ENCODE results near the gene HDGFL2. TPM values are rescaled to one million over a fixed set of nuclear protein-coding genes. Genes with fewer than 3 reads are reported as not detected.

The HDGFL2 gene
- total and polyA plus RNA-seq, 10 donors, result 23.2 to 136 (median 28.3) TPM

DNA sequence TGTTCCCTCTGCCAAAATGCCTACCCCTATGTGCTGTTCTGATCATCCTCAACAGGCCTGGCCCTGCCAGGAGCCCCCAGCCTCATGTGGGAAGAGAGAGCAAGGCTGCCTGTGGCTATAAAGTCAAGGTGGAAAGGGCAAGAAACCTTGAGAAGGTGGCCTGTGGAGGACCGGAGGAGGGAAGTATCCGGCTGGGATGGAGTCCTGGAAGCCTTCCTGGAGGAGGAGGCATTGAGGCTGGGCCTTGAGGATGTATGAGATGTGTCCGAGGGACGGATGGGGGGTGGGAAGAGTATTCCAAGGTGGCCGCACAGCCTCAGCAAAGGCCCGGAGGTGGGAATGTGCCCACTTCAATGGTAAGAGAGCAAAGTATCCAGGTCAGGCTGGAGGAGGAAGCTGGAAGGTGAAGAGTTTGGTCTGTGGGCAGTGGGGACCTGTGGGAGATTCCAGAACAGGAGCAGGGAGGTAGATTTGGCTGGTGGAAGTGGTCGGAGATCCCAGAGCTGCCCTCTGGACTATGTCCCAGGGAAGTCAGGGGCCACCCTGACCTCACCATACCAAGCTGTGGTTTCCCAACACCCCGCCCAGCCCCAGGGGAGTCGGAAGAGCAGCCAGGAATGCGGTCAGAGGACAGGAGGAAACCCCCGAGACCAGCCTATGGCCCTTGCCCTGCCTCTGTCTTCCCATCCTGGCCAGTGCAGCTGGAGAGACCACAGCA, 49.2 kb downstream of the HDGFL2 start:
- intact Hi-C loops (cut with DNase I; ENCODE audit: low total_unique reads), result loop anchor here (10.0 kb wide), 1 partner anchor 257 kb away; no protein-coding TSS in a partner anchor
- Histone ChIP-seq H3K36me3 (no peaks in the 10 kb centered on the region), H3K27me3 (replicated peaks in 1 of 7) (peaks cover 0 to 56% (median 0%) of the 10 kb centered on the region in 7 donors), H3K4me3 (no peak overlapping the region), H3K27ac (no peak overlapping the region), H3K9me3 (no peaks in the 10 kb centered on the region), H3K4me1 (peaks cover 0 to 14% (median 2%) of the 10 kb centered on the region in 6 donors)
- no peak for TF ChIP-seq POLR2A (IDR thresholded peaks at IDR 0.05)
- TF ChIP-seq, protein P1, sequence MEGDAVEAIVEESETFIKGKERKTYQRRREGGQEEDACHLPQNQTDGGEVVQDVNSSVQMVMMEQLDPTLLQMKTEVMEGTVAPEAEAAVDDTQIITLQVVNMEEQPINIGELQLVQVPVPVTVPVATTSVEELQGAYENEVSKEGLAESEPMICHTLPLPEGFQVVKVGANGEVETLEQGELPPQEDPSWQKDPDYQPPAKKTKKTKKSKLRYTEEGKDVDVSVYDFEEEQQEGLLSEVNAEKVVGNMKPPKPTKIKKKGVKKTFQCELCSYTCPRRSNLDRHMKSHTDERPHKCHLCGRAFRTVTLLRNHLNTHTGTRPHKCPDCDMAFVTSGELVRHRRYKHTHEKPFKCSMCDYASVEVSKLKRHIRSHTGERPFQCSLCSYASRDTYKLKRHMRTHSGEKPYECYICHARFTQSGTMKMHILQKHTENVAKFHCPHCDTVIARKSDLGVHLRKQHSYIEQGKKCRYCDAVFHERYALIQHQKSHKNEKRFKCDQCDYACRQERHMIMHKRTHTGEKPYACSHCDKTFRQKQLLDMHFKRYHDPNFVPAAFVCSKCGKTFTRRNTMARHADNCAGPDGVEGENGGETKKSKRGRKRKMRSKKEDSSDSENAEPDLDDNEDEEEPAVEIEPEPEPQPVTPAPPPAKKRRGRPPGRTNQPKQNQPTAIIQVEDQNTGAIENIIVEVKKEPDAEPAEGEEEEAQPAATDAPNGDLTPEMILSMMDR (IDR thresholded peaks at IDR 0.05 in 8 of 11, conservative IDR thresholded peaks at IDR 0.05 in 3 of 11), result no peak
- TF ChIP-seq POLR2AphosphoS5 (IDR thresholded peaks at IDR 0.05), result no peak
- WGBS, 5 donors, result 73 to 83% (median 81%) methylated on average over 11 of the region's 11 CpGs
- DNase-seq, result no peak

DNA sequence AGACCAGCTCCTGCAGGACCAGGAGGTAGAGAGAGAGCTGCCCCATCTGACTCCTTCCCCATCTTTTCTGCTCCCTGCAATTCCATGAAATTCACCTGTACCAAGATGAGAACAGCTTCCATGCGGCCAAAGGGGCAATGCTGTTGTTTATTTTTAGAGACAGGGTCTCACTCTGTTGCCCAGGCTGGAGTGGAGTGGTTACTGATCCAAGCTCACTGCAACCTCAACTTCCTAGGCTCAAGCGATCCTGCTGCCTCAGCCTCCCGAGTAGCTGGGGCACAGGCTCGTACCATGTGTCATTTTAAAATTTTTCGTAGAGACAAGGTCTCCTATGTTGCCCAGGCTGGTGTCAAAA, 49.8 kb downstream of the HDGFL2 start:
- H3K36me3 ChIP-seq, result no peaks in the 10 kb centered on the region
- TF ChIP-seq, protein P1 (IDR thresholded peaks at IDR 0.05 in 8 of 11, conservative IDR thresholded peaks at IDR 0.05 in 3 of 11), result no peak
- no peak for TF ChIP-seq POLR2AphosphoS5 (IDR thresholded peaks at IDR 0.05)
- no peak for TF ChIP-seq POLR2A (IDR thresholded peaks at IDR 0.05)
- H3K27ac ChIP-seq, result no peak overlapping the region
- WGBS, 5 donors, result 68 to 92% (median 83%) methylated on average over 5 of the region's 5 CpGs
- intact Hi-C loops (cut with DNase I; ENCODE audit: low total_unique reads), result loop anchor here (10.0 kb wide), 1 partner anchor 257 kb away; no protein-coding TSS in a partner anchor
- no peak for DNase-seq
- peaks cover 0 to 51% (median 0%) of the 10 kb centered on the region in 7 donors for H3K27me3 ChIP-seq (replicated peaks in 1 of 7)
- H3K4me1 ChIP-seq, result peaks cover 0 to 14% (median 2%) of the 10 kb centered on the region in 6 donors
- H3K9me3 ChIP-seq, result no peaks in the 10 kb centered on the region
- H3K4me3 ChIP-seq, result no peak overlapping the region

DNA sequence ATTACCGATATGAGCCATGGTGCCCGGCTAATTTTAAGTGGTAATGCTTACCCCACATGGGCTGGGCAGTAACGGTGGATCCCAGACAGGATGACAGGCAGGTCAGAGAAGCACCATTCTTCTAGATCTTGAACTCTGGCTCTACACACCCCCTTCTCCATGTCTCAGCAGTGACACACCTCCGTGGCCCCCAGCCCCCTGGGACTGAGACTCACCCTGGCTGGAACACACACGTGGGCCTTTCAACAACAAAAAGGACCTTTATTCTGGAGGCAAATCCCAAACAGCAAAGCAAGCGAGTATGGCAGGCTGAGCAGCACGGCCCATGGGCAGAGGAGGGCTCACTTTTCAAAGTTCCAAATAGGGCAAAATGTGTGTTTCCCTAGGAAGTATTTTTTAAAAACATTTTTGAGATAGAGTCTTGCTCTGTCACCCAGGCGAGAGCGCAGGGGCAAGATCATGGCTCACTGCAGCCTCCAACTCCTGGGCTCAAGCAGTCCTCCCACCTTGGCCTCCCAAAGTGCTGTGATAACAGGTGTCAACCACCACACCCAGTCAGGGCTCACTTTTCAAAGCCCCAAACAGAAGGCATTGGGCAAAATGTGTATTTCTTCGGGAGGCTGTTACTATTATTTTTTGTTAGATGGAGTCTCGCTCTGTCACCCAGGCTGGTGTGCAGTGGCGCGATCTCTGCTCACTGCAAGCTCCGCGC, 50.4 kb downstream of the HDGFL2 start:
- H3K27ac ChIP-seq, result no peak overlapping the region
- intact Hi-C loops (cut with DNase I; ENCODE audit: low total_unique reads), result loop anchor here (10.0 kb wide), 1 partner anchor 258 kb away; no protein-coding TSS in a partner anchor
- peaks cover 0 to 14% (median 2%) of the 10 kb centered on the region in 6 donors for H3K4me1 ChIP-seq
- no peak for DNase-seq
- peaks cover 0 to 45% (median 0%) of the 10 kb centered on the region in 7 donors for H3K27me3 ChIP-seq (replicated peaks in 1 of 7)
- 88 to 94% (median 89%) methylated on average over 12 to 15 of the region's 15 CpGs for WGBS, 5 donors
- H3K9me3 ChIP-seq, result no peaks in the 10 kb centered on the region
- no peak for TF ChIP-seq POLR2A (IDR thresholded peaks at IDR 0.05)
- H3K4me3 ChIP-seq, result no peak overlapping the region
- H3K36me3 ChIP-seq, result no peaks in the 10 kb centered on the region

DNA sequence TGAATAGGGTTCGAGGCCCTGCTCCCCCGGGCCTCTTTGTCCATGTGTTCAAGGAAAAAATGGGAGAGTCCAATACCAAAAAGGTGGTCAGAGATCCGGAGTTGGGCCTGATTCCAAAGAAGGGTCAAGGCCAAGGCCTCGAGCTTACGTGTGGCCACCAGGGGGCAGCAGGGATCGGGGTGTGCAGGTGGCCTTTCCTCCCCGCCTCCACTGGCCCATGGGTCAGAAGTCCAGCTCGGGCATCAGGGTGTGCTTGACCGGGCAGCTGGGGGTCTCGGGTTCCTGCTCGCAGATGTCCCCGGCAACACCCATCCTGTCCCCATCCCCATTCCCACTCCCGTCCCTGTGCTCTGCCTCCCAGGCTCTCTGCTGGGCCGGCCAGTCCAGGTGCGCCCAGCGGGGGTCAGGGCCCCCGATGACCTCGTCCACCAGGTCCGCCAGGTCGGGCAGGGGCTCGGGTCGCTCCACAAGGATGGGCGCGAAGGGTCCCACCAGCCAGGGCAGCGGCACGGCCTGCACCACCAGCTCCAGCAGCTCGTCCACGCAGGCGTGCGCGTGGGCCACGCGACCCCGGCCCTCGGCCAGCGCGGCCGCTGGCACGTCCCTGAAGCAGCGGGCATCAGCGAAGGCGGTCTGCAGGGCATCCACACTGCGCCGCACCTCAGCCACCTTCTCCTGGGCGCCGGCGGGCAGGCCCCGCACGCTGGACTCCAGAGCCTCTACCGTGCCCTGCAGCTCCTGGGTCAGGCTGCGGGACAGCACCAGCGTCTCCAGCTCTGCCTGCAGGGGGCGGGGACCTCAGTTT, 51.4 kb downstream of the HDGFL2 start:
- H3K36me3 ChIP-seq, result no peaks in the 10 kb centered on the region
- no peak overlapping the region for H3K4me3 ChIP-seq
- peaks cover 0 to 14% (median 2%) of the 10 kb centered on the region in 6 donors for H3K4me1 ChIP-seq
- TF ChIP-seq POLR2AphosphoS5 (IDR thresholded peaks at IDR 0.05) (peak in 2 of 3 donors; percentile 17 to 35), POLR2A (IDR thresholded peaks at IDR 0.05) (no peak)
- TF ChIP-seq, protein P1 (IDR thresholded peaks at IDR 0.05 in 8 of 11, conservative IDR thresholded peaks at IDR 0.05 in 3 of 11), result peak in 10 of 11 experiments; percentile 22 to 77 (median 52)
- intact Hi-C loops (cut with DNase I; ENCODE audit: low total_unique reads), result loop anchor here (10.0 kb wide), 1 partner anchor 259 kb away; no protein-coding TSS in a partner anchor
- H3K27ac ChIP-seq, result no peak overlapping the region
- peak; percentile 88 for DNase-seq
- WGBS, 5 donors, result 64 to 80% (median 71%) methylated on average over 31 to 53 of the region's 53 CpGs
- H3K9me3 ChIP-seq, result no peaks in the 10 kb centered on the region
- peaks cover 0 to 34% (median 0%) of the 10 kb centered on the region in 7 donors for H3K27me3 ChIP-seq (replicated peaks in 1 of 7)

All from spleen (tissue), 11 donors.